ENCODE results near the gene UBE2V1. TPM values are rescaled to one million over a fixed set of nuclear protein-coding genes. Genes with fewer than 3 reads are reported as not detected.
A peak's percentile ranks its signal among the peaks of the same experiment; 100 is the strongest.

The UBE2V1 gene
- total RNA-seq, 6 donors from 2014 or later: 50.3 to 116 (median 69.9) TPM

DNA sequence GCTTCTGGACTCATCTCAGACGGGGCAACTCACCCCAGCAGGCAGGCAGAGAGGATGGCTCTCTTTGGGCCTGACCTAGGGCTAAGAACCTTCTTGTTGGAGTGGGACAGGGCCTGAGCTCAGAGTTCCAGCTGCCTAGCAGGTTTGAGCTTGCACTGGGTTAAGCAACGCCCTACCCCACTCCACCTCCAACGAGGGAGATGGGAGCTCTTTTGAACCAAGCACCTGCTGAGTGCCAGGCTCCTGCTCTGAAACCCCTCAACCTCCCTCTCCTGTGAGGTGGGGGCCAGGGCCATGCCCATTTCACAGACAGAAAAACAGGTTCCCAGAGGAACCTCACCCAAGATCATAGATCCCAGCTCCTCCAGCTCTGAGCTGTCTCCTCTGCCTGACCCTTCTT, 75.8 kb downstream of the UBE2V1 start:
- no peak overlapping the region for H3K27ac ChIP-seq
- WGBS, 2 donors: 85% methylated on average over 3 of the region's 3 CpGs; no CpG with 5 or more reads in 1 of the 2 donors
- no peak for ATAC-seq (ENCODE audit: low FRiP score in 2 of 2)
- no peaks in the 10 kb centered on the region for H3K27me3 ChIP-seq
- no peaks in the 10 kb centered on the region for H3K36me3 ChIP-seq
- DNase-seq: no peak
- H3K9me3 ChIP-seq: no peaks in the 10 kb centered on the region
- TF ChIP-seq EP300 (IDR thresholded peaks at IDR 0.05): no peak
- no peak for TF ChIP-seq POLR2AphosphoS5 (IDR thresholded peaks at IDR 0.05)
- TF ChIP-seq POLR2A (IDR thresholded peaks at IDR 0.05): no peak
- TF ChIP-seq, protein P1, sequence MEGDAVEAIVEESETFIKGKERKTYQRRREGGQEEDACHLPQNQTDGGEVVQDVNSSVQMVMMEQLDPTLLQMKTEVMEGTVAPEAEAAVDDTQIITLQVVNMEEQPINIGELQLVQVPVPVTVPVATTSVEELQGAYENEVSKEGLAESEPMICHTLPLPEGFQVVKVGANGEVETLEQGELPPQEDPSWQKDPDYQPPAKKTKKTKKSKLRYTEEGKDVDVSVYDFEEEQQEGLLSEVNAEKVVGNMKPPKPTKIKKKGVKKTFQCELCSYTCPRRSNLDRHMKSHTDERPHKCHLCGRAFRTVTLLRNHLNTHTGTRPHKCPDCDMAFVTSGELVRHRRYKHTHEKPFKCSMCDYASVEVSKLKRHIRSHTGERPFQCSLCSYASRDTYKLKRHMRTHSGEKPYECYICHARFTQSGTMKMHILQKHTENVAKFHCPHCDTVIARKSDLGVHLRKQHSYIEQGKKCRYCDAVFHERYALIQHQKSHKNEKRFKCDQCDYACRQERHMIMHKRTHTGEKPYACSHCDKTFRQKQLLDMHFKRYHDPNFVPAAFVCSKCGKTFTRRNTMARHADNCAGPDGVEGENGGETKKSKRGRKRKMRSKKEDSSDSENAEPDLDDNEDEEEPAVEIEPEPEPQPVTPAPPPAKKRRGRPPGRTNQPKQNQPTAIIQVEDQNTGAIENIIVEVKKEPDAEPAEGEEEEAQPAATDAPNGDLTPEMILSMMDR (IDR thresholded peaks at IDR 0.05): no peak
- no peak overlapping the region for H3K4me3 ChIP-seq
- H3K4me1 ChIP-seq: peaks cover 5 to 15% (median 13%) of the 10 kb centered on the region in 4 donors

DNA sequence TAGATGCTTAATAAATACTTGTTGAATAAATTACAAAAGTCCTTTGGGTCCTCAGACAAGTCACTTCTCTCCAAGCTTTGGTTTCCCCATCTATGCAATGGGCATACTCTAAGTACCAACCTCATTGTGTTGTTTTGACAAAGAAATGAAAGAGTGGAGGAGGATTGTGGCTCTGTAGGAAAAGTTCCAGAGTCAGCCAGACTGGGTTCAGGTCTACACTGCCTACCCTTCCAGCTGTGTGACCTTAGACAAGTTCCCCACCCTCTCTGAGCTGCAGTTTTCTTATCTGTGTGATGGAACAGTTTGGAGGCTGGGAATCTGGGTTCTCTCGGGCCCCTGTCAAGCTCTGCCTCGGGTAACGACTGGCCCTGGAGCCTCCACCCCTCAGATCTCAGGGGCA, 76.2 kb downstream of the UBE2V1 start:
- ATAC-seq (ENCODE audit: low FRiP score in 2 of 2): no peak
- H3K4me3 ChIP-seq: no peak overlapping the region
- no peak for DNase-seq

DNA sequence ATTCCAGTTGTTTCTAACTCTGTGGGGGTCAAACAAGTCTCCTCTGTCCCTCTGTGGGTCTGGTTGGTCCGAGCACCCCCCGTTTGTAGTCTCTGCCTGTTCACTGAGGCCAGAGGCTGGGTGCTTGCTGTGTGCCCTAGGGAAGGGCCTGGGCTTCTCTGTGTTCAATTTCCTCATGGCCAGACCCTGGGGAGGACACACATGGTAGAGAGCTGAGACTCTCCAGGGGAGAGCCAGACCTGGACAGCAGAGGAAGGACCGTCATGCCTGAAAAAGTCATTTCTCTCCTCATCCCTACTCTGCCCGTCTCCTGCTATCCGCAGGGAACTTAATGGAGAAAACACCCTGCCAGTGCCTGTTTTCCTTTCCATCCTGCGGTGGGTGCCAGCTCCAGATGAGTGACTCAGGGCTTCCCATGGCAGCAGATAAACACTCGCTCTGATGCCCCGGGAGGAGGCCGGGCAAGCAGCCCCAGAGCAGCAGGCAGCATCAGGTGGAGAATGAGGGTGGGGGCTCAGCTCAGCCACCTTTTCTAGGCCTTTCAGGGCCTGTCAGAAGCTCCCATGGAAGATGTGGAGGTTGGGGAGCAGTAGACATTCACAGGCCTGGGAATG, 78.3 kb downstream of the UBE2V1 start:
- H3K27ac ChIP-seq: peak overlapping the region in 1 of 4 donors; percentile 35
- WGBS, 2 donors: 86 to 88% methylated on average over 8 to 9 of the region's 9 CpGs
- ATAC-seq (ENCODE audit: low FRiP score in 2 of 2) (no peak), DNase-seq (no peak)
- no peaks in the 10 kb centered on the region for H3K27me3 ChIP-seq
- H3K4me1 ChIP-seq: peaks cover 15 to 23% (median 21%) of the 10 kb centered on the region in 4 donors
- TF ChIP-seq POLR2AphosphoS5 (IDR thresholded peaks at IDR 0.05) (no peak), POLR2A (IDR thresholded peaks at IDR 0.05) (no peak)
- H3K4me3 ChIP-seq: no peak overlapping the region
- no peaks in the 10 kb centered on the region for H3K36me3 ChIP-seq
- no peaks in the 10 kb centered on the region for H3K9me3 ChIP-seq

More for the DNA sequence above, 76.2 kb downstream of the UBE2V1 start:
- TF ChIP-seq, protein P1 (IDR thresholded peaks at IDR 0.05): no peak
- TF ChIP-seq POLR2A (IDR thresholded peaks at IDR 0.05): no peak
- TF ChIP-seq POLR2AphosphoS5 (IDR thresholded peaks at IDR 0.05): no peak
- TF ChIP-seq EP300 (IDR thresholded peaks at IDR 0.05): no peak
- Histone ChIP-seq H3K27ac (no peak overlapping the region), H3K27me3 (no peaks in the 10 kb centered on the region), H3K9me3 (no peaks in the 10 kb centered on the region), H3K4me1 (peaks cover 5 to 15% (median 13%) of the 10 kb centered on the region in 4 donors), H3K36me3 (no peaks in the 10 kb centered on the region)
- WGBS, 2 donors: 74 to 80% methylated on average over 1 to 3 of the region's 3 CpGs

DNA sequence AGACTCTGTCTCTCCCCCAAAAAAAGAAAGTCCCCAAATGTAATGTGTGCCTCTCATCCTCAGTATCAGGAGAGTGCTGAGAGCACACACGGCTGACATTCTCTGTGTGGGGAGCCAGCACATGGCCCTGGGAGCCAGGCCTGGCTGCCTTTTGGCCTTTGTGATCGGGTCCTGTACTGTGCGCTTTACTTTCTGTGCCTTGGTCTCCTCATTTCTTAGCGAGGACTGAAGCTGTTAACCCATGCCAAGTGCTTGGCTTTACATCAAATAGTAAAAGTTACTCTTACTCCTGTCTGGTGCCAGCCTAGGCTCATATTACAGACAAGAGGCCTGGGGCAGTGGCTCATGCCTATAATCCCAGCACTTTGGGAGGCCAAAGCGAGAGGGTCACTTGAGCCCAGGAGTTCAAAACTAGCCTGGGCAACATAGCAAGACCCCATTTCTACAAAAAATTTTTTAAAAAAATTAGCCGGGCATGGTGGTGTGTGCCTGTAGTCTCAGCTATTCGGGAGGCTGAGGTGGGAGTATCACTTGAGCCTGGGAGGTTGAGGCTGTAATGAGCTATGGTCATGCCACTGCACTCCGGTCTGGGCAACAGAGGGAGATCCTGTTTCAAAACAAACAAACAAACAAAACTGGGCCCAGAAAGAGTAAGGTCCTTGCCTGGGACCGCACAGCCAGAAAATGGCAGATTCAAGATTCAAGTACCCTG, 79.8 kb downstream of the UBE2V1 start:
- H3K36me3 ChIP-seq: no peaks in the 10 kb centered on the region
- no peak overlapping the region for H3K4me3 ChIP-seq
- H3K9me3 ChIP-seq: no peaks in the 10 kb centered on the region
- no peak overlapping the region for H3K27ac ChIP-seq
- H3K27me3 ChIP-seq: no peaks in the 10 kb centered on the region
- ATAC-seq (ENCODE audit: low FRiP score in 2 of 2) (no peak), DNase-seq (no peak)
- 90 to 97% methylated on average over 9 of the region's 9 CpGs for WGBS, 2 donors
- H3K4me1 ChIP-seq: peaks cover 20 to 30% (median 30%) of the 10 kb centered on the region in 4 donors
- TF ChIP-seq, protein P1 (IDR thresholded peaks at IDR 0.05): no peak
- no peak for TF ChIP-seq POLR2AphosphoS5 (IDR thresholded peaks at IDR 0.05)
- no peak for TF ChIP-seq POLR2A (IDR thresholded peaks at IDR 0.05)
- TF ChIP-seq EP300 (IDR thresholded peaks at IDR 0.05): no peak

Other genes starting within 250 kb of the UBE2V1 start
- 1 to 10 TPM; 5.1 to 9.4 (median 6.4) TPM for gene SPATA2, start 197.6 kb downstream of the UBE2V1 start, total RNA-seq
- gene RNF114, start 176.8 kb downstream of the UBE2V1 start, total RNA-seq: 100 to 1,000 TPM in 4 of 6 donors, 10 to 100 TPM in 2; 72.4 to 248 (median 173) TPM
- 10 to 100 TPM in 1 of 6 donors, 1 to 10 TPM in 5; 3.9 to 11.0 (median 5.1) TPM for gene SNAI1, start 130.2 kb downstream of the UBE2V1 start, total RNA-seq
- gene PEDS1, start 40.6 kb upstream of the UBE2V1 start, total RNA-seq: 10 to 100 TPM; 30.4 to 59.3 (median 34.2) TPM
- gene CEBPB, start 77.7 kb upstream of the UBE2V1 start, total RNA-seq: 100 to 1,000 TPM; 161 to 411 (median 292) TPM